H1 (cell line): ENCODE results near the gene DNMT3L. TPM values are rescaled to one million over a fixed set of nuclear protein-coding genes. Genes with fewer than 3 reads are reported as not detected.

ENCODE experiments used
- CTCF ChIA-PET: fragments of 300-600 bp; sonication (Branson Sonifier 250); formaldehyde crosslinking; loops from one replicate; lab custom pipeline; 2021; ENCODE audit not compliant: partially characterized antibody; lab: Charles Lee
- POLR2A ChIA-PET: fragments of 300-600 bp; sonication (Branson Sonifier 250); formaldehyde crosslinking; loops from one replicate; lab custom pipeline; 2021; ENCODE audit warnings: inconsistent platforms; ENCODE audit not compliant: partially characterized antibody; lab: Charles Lee
- DNase-seq, 2 experiments: peaks; one replicate each; pipeline versions ENCODE4 v3.0.0 to v3.0.0-alpha.2; 2010 to 2022; ENCODE audit warnings: low spot score in 2 of 2, low read depth in 1 of 2, mixed read lengths in 1 of 2
- FAIRE-seq: peaks from 2 replicates; lab custom pipeline; 2011; peaks lifted over from hg19 to GRCh38; lab: Jason Lieb, UNC
- H2AFZ ChIP-seq: 2 replicates; pipeline ENCODE4 v1.8.1; 2012; ENCODE audit warnings: low read length, inconsistent platforms
- H2AK5ac ChIP-seq: 2 replicates; pipeline ENCODE4 v1.6.1; 2013; ENCODE audit warnings: low read depth, low read length
- H2BK120ac ChIP-seq: replicated peaks from 2 replicates; pipeline ENCODE3; 2013; ENCODE audit warnings: low read depth, low read length, inconsistent platforms
- H2BK12ac ChIP-seq: 2 replicates; pipeline ENCODE4 v1.6.1; 2013; ENCODE audit warnings: low read depth, low read length
- H2BK15ac ChIP-seq: 2 replicates; pipeline ENCODE4 v1.6.1; 2013; ENCODE audit warnings: low read length
- H2BK20ac ChIP-seq: 2 replicates; pipeline ENCODE4 v1.6.1; 2013; ENCODE audit warnings: low read length
- H2BK5ac ChIP-seq: 2 replicates; pipeline ENCODE4 v1.6.1; 2013; ENCODE audit warnings: low read depth, low read length
- H3K14ac ChIP-seq: 2 replicates; pipeline ENCODE4 v1.6.1; 2013; ENCODE audit warnings: inconsistent platforms; ENCODE audit not compliant: insufficient read length
- H3K18ac ChIP-seq: 2 replicates; pipeline ENCODE4 v1.6.1; 2013; ENCODE audit warnings: low read length; ENCODE audit errors: extremely low read depth
- H3K23ac ChIP-seq: 2 replicates; pipeline ENCODE4 v1.6.1; 2013; ENCODE audit warnings: inconsistent platforms; ENCODE audit not compliant: insufficient read length
- H3K23me2 ChIP-seq: 2 replicates; pipeline ENCODE4 v1.6.1; 2013; ENCODE audit warnings: low read depth, low read length
- H3K27ac ChIP-seq: 2 replicates; pipeline ENCODE4 v1.6.1; 2011; ENCODE audit warnings: low read depth, low read length, inconsistent platforms
- H3K27me3 ChIP-seq, 4 experiments: replicated peaks in 1 of 4; 1 replicate in 1 of 4; 2 replicates in 3 of 4; pipeline versions ENCODE4 v1.6.1 to v1.8.1; 2011 to 2013; ENCODE audit warnings: low read length in 3 of 4, mild to moderate bottlenecking in 3 of 4, inconsistent platforms in 2 of 4, mixed read lengths in 2 of 4, moderate library complexity in 1 of 4; ENCODE audit not compliant: control insufficient read depth in 3 of 4, insufficient read depth in 3 of 4; ENCODE audit errors: extremely low read depth in 1 of 4
- H3K36me3 ChIP-seq, 4 experiments: 2 replicates each; pipeline versions ENCODE4 v1.6.1 to v1.8.1; 2011 to 2013; ENCODE audit warnings: mild to moderate bottlenecking in 4 of 4, low read length in 3 of 4, moderate library complexity in 2 of 4, control low read depth in 1 of 4, inconsistent platforms in 1 of 4; ENCODE audit not compliant: insufficient read depth in 4 of 4, control insufficient read depth in 2 of 4
- H3K4ac ChIP-seq: replicated peaks from 2 replicates; pipeline ENCODE3; 2013; ENCODE audit warnings: low read length, low read depth, mixed read lengths, inconsistent platforms; ENCODE audit not compliant: insufficient read length
- H3K4me1 ChIP-seq, 4 experiments: replicated peaks in 1 of 4; 1 replicate in 1 of 4; 2 replicates in 3 of 4; pipeline versions ENCODE4 v1.6.1 to v1.8.1; 2011 to 2013; ENCODE audit warnings: low read length in 3 of 4, inconsistent platforms in 2 of 4, mixed read lengths in 1 of 4; ENCODE audit not compliant: insufficient read depth in 4 of 4, control insufficient read depth in 3 of 4
- H3K4me2 ChIP-seq, 2 experiments: 2 replicates each; pipeline versions ENCODE4 v1.6.1 to v1.8.1; 2011 to 2013; ENCODE audit warnings: low read depth in 2 of 2, low read length in 2 of 2, control low read depth in 1 of 2, inconsistent platforms in 1 of 2, mild to moderate bottlenecking in 1 of 2; ENCODE audit not compliant: insufficient read depth in 1 of 2
- H3K4me3 ChIP-seq, 4 experiments: fragments of 200-600, 300-600 bp in 1 of 4; sonication (generic), shearing (Covaris generic), sonication (Bioruptor Twin) in 1 of 4; 2 replicates each; pipeline versions ENCODE4 v1.5.1 to v1.8.1; 2011 to 2016; ENCODE audit warnings: low read length in 4 of 4, low read depth in 3 of 4, control low read depth in 2 of 4, inconsistent platforms in 2 of 4, mild to moderate bottlenecking in 2 of 4, mixed read lengths in 1 of 4, moderate library complexity in 1 of 4; ENCODE audit not compliant: insufficient read depth in 2 of 4; ENCODE audit errors: extremely low read depth in 1 of 4
- H3K56ac ChIP-seq: replicated peaks from 2 replicates; pipeline ENCODE3; 2013; ENCODE audit warnings: low read depth, mild to moderate bottlenecking, mixed read lengths, low read length, inconsistent platforms; ENCODE audit not compliant: insufficient read length
- H3K79me1 ChIP-seq: 2 replicates; pipeline ENCODE4 v1.6.1; 2013; ENCODE audit warnings: low read depth, low read length, control low read depth
- H3K79me2 ChIP-seq, 2 experiments: 2 replicates each; pipeline versions ENCODE4 v1.6.1 to v1.8.1; 2012 to 2013; ENCODE audit warnings: low read length in 2 of 2, mild to moderate bottlenecking in 2 of 2, inconsistent platforms in 1 of 2; ENCODE audit not compliant: insufficient read depth in 2 of 2, control insufficient read depth in 1 of 2
- H3K9ac ChIP-seq, 4 experiments: replicated peaks in 1 of 4; 1 replicate in 1 of 4; 2 replicates in 3 of 4; pipeline versions ENCODE4 v1.6.1 to v1.8.1; 2011 to 2013; ENCODE audit warnings: low read depth in 3 of 4, low read length in 3 of 4, control low read depth in 2 of 4, mild to moderate bottlenecking in 2 of 4, moderate library complexity in 2 of 4, inconsistent platforms in 1 of 4; ENCODE audit errors: extremely low read depth in 1 of 4
- H3K9me3 ChIP-seq, 2 experiments: 2 replicates each; pipeline versions ENCODE4 v1.6.1 to v1.8.1; 2012 to 2013; ENCODE audit warnings: mild to moderate bottlenecking in 2 of 2, moderate library complexity in 2 of 2, control low read depth in 1 of 2, inconsistent platforms in 1 of 2, low read depth in 1 of 2, low read length in 1 of 2, mixed read lengths in 1 of 2; ENCODE audit not compliant: insufficient read depth in 2 of 2
- H4K20me1 ChIP-seq, 2 experiments: replicated peaks in 1 of 2; 2 replicates each; pipeline versions ENCODE3 to v1.8.1; 2011 to 2013; ENCODE audit warnings: inconsistent platforms in 2 of 2, low read length in 2 of 2, mild to moderate bottlenecking in 1 of 2; ENCODE audit not compliant: insufficient read depth in 2 of 2, control insufficient read depth in 1 of 2
- H4K5ac ChIP-seq: 2 replicates; pipeline ENCODE4 v1.6.1; 2013; ENCODE audit warnings: low read length, low read depth, mixed read lengths, inconsistent platforms; ENCODE audit not compliant: insufficient read length
- H4K8ac ChIP-seq: 2 replicates; pipeline ENCODE4 v1.8.0; 2013; ENCODE audit warnings: mild to moderate bottlenecking, moderate library complexity, low read length, inconsistent platforms; ENCODE audit not compliant: insufficient read depth; ENCODE audit errors: extremely low read depth
- H4K91ac ChIP-seq: replicated peaks from 2 replicates; pipeline ENCODE3; 2013; ENCODE audit warnings: low read length, mixed read lengths, inconsistent platforms; ENCODE audit not compliant: insufficient read length
- EZH2 ChIP-seq: fragments of 200-600 bp; sonication (generic); IDR thresholded peaks from 2 replicates; pipeline ENCODE4 v1.7.1; 2012; ENCODE audit warnings: low read depth, mild to moderate bottlenecking, moderate library complexity, low read length, inconsistent platforms; ENCODE audit not compliant: severe bottlenecking
- JUN ChIP-seq: IDR thresholded peaks from 2 replicates; pipeline ENCODE4 v1.6.1; 2011; ENCODE audit warnings: low read depth, mild to moderate bottlenecking, improper control_type of control experiment, low read length
- WGBS, 2 experiments: shearing (Covaris generic) in 1 of 2; methylation state at CpG; one replicate each; pipeline versions ENCODE4 v1.1.6 to v1.1.7; 2013 to 2015; ENCODE audit warnings: low lambda C conversion rate in 2 of 2, mixed read lengths in 2 of 2, inconsistent platforms in 1 of 2, low coverage in 1 of 2, missing lambda C conversion rate in 1 of 2; ENCODE audit not compliant: insufficient replicate concordance in 2 of 2, insufficient coverage in 1 of 2, insufficient read length in 1 of 2; ENCODE audit errors: extremely low coverage in 1 of 2, missing lambda C conversion rate in 1 of 2; 5-methylcytosine and 5-hydroxymethylcytosine counted together
- polyA plus RNA-seq, 7 experiments: library from polyadenylated mRNA; depleted of rRNA in 3 of 7; stranded (reverse) in 5 of 7; unstranded in 2 of 7; fragments of >200 nt in 5 of 7; fragments of 200-250 nt in 2 of 7; gene quantifications; 1 replicate in 5 of 7; 2 replicates in 1 of 7; 4 replicates in 1 of 7; pipeline versions ENCODE4 v1.2.1 to v1.2.3, GENCODE V29; 2011 to 2013; ENCODE audit warnings: missing spikeins in 2 of 7, mixed read lengths in 2 of 7
- total RNA-seq: library from RNA; stranded (reverse); fragmentation: NEBNext Ultra II Directional; extraction: Animal tissue kit (Norgen Biotek cat#: 25700); gene quantifications from 2 replicates; pipeline ENCODE4 v1.2.1, GENCODE V29; 2021

The DNMT3L gene
- total and polyA plus RNA-seq, 2 of the 8 experiments (the other 6 are each of a cell fraction or from before 2014, with no cell fraction given) = 0.06 TPM; not detected in 1

- no peak overlapping the region for H3K23ac ChIP-seq
- no peaks in the 10 kb centered on the region for H3K9me3 ChIP-seq
- H3K79me1 ChIP-seq = no peaks in the 10 kb centered on the region
- DNase-seq (no peak), FAIRE-seq (no peak)
- H4K20me1 ChIP-seq = no peaks in the 10 kb centered on the region
- H3K9ac ChIP-seq = no peak overlapping the region
- no peak overlapping the region for H3K56ac ChIP-seq
- no peak overlapping the region for H3K4me3 ChIP-seq
- H3K4me2 ChIP-seq = no peak overlapping the region
- peaks cover 0 to 6% (median under 1%) of the 10 kb centered on the region in 4 experiments; a peak in 3 of 7 replicates for H3K4me1 ChIP-seq
- WGBS, 2 experiments = 90% methylated on average over 14 of the region's 26 CpGs; no CpG with 5 or more reads in 1 of the 2 experiments
- H2AFZ ChIP-seq = no peak overlapping the region
- H2BK5ac ChIP-seq = no peak overlapping the region
- H2BK12ac ChIP-seq = no peak overlapping the region
- H2BK15ac ChIP-seq = no peak overlapping the region
- no peaks in the 10 kb centered on the region for H3K36me3 ChIP-seq
- H3K18ac ChIP-seq = no peak overlapping the region
- no peak overlapping the region for H2BK120ac ChIP-seq
- no peak overlapping the region for H2AK5ac ChIP-seq
- H4K8ac ChIP-seq = no peak overlapping the region
- no peak overlapping the region for H4K91ac ChIP-seq
- no peak overlapping the region for H2BK20ac ChIP-seq
- H3K79me2 ChIP-seq = no peaks in the 10 kb centered on the region
- CTCF ChIA-PET = interaction anchor here (1.0 to 5.0 kb wide), 4 partner anchors 9 to 34 kb away, joined by 3 to 53 read pairs (median 3); partner anchors contain the start of gene AIRE
- no peak overlapping the region for H3K14ac ChIP-seq
- peaks cover 0 to 3% (median 0%) of the 10 kb centered on the region in 4 experiments; a peak in 2 of 7 replicates for H3K27me3 ChIP-seq
- H3K27ac ChIP-seq = no peak overlapping the region
- H3K4ac ChIP-seq = no peak overlapping the region
- no peak for TF ChIP-seq JUN
- TF ChIP-seq EZH2 = no peak
- POLR2A ChIA-PET = interaction anchor here (1.0 kb wide), 1 partner anchor 11 kb away, joined by 3 read pairs; no protein-coding TSS in a partner anchor
- no peak overlapping the region for H4K5ac ChIP-seq
- peaks cover 5% of the 10 kb centered on the region; the same call in 1 of the 2 replicates for H3K23me2 ChIP-seq
Observed at GRCh38 chr21:44294391-44295162, 32.9 kb upstream of the DNMT3L start.
